Posterior cingulate gyrus (tissue), 11 donors: ENCODE results near the gene ARMC7.
A peak's percentile ranks its signal among the peaks of the same experiment; 100 is the strongest.
"Not testable (repeated sequence)": the region's sequence is repeated elsewhere in the genome, so short reads cannot be mapped to it uniquely, and the experiment has no call there.

Experiments used
- DNase-seq, 10 donors: peaks; one replicate each; pipeline versions ENCODE4 v3.0.0 to v3.0.0-alpha.2; 2020 to 2021; ENCODE audit warnings: mixed read lengths in 3 of 10
- intact Hi-C: fragments of 100-400 bp; cut with DNase I; formaldehyde crosslinking; loops from one replicate; pipeline ENCODE4 v1.15.1; 2023

Gene ARMC7

DNA sequence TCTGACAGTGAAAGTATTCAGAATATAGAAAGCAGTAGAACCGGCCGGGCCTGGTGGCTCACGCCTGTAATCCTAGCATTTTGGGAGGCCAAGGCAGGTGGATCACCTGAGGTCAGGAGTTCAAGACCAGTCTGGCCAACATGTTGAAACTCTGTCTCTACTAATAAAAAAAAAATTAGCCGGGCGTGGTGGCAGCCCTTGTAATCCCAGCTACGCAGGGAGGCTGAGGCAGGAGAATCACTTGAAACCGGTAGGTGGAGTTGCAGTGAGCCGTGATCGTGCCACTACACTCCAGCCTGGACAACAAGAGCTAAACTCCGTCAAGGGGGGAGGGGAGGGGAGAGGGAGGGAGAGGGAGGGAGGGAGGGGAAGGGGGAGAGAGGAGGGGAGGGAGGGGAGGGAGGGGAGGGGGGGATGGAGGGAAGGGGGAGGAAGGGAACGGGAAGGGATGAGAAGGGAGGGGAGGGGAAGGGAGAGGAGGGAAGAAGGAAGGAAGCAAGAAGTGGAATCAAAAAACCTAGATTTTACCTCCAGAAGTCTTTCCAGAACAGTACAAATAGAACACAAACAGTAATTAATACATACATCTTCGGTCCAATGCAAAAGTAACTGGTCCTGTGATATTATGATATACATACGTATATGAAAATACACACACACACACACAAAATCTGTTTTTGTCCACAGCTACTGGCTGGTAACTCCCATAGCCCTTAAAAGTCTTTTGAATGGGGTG is 32.6 kb downstream of the ARMC7 start:
- intact Hi-C loops, result no loop called here
- DNase-seq, result peak in 2 of 10 donors; percentile 4 to 55

DNA sequence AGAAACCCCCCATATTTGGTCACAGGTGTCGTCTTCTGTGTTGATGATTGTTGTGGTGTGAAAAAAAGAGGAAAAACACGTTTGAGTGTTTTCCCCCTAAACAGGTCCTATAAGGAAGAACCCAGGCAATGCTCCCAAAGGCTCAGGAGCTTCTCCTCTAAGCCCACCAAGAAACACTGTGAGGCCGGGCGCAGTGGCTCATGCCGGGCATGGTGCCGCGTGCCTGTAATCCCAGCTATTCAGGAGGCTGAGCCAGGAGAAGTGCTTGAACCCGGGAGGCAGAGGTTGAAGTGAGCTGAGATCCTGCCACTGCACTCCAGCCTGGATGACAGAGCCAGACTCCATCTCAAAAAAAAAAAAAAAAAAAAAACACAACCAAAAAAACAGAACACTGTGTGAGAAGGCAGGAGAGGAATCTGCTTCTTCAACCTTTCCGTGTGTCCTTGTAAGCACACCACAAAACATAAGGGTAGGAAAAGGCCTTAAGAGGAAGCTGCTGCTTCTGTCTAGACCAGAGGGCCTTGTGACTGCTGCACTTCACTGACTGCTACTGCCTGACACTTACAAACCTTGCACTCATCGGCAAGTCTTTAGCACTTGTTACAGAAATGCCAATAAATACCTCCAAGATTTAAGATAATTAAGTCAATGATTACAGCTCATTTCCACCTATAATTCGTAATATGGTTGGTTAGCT is 35.2 kb downstream of the ARMC7 start:
- intact Hi-C loops, result no loop called here
- DNase-seq, result peak in 2 of 10 donors; percentile 48 to 79

DNA sequence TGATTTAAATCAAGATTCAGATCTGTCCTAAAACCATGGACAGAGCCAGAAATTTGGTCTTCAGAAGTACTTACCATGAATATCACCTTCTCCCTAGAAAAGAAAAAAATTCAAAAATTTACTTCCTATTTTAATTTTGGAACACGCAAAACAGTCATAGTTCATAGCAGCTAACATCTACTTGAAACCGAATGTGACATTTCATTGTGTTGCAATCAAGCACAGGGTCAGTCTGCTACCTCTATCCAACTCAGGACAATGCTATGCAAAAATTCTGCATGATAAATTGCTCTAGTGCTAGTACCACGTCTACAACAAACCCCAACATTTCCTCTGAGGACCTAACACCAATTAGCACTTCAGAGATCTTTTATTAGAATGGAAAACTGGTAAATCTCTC is 36.8 kb downstream of the ARMC7 start:
- DNase-seq, result no peak
- intact Hi-C loops, result no loop called here

DNA sequence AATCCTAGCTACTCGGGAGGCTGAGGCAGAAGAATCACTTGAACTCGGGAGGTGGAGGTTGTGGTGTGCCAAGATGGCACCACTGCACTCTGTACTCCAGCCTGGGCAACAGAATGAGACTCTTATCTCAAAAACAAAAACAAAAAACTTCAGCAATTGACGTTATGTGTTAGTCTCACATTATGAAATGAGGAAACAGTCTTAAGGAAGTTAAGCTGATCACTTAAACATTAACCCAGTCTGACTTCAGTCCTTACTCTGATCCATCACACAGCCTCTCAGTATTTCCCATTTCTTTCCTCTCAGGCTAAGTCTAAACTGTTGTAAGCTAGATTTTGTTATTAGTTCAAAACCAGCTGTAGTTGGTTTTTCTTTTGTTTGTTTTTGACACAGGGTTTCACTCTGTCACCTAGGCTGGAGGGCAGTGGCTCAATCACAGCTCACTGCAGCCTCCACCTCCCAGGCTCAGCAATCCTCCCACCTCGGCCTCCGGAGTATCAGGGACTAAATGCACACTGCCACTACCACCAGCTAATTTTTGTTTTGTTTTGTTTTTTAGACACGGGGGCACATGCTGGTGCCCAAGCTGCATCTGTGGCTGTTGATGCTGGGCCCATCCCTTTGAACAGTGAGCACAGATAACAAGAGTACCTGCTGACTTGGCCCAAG is 38.2 kb downstream of the ARMC7 start:
- intact Hi-C loops, result no loop called here
- peak in 1 of 10 donors; percentile 23 for DNase-seq

DNA sequence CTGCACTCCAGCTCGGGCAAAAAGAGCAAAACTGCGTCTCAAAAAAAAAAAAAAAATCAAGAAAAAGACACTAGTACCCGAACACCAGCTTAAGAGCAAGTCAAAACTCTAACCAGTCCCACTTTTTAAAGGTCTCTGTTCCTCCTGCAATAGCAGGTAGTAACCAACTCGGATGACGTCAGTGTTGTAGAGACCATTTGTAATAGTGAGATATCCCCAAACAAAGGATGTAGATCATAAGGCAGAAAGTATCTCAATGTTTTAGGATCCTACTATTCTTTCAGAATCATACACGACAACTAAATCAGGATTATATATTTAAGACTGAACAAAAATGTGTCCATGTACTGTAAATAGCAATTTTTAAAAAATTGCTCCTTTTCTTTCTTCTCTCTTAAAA is 42.2 kb downstream of the ARMC7 start:
- DNase-seq, result no peak
- intact Hi-C loops, result no loop called here

DNA sequence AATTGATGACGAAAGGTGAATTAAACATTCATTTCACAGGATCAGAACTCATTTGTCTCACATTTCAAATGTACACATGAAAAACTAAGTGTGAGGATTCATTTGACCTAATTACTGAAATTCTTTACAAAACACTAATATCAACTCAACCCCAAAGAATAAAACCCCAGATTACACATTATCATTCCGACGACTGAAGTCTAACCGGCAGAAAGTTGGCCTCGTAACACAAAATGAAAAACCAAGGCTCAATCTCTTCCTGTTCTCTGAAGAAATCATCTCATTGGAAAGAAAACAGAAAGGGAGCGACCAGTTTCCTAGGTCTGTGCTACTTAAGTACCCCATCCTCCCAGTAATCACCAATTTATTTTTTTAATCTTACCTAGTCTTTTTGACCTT is 42.8 kb downstream of the ARMC7 start:
- no peak for DNase-seq
- intact Hi-C loops, result no loop called here

DNA sequence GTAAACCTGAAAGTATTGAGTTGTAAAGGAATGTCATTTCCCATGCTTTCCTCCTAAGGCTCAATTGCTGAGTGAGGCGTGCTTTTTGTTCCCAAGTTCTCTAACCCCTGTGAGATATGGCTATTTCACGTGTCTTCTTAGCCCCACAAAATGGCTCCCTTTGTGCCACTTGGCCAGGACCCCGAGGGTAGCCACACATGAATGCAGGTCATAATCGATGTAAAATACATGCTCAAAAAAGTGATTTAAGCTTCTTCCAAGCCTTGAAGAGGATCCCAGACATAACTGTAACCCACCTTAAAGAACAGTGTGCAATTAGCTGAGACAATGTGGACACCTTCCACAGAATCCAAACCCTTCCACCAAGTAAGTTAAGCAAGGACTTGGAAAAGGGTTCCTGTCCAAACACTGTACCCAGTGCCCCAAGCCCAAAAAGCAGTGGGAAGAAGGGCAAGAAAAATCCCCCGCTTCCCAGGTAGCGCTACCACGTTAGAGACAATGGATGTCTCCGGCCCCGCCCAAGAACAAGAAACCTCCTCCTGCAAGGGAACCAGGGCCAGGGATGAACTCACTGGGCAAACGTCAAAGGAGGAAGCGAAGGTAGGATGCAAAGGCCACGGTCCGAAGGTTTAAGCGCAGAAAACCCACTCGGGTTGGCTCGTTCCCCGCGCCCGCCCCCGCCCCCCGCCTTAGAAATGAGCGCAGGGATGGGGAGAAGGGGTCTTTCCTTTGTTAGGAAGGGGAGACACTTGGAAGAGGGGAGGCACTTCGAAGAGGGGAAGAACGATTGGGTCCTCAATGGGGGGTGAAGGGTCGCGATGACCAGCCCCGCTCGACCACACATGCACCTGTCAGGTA is 43.4 kb downstream of the ARMC7 start:
- intact Hi-C loops, result no loop called here
- peak in 1 of 10 donors; percentile 66 for DNase-seq

DNA sequence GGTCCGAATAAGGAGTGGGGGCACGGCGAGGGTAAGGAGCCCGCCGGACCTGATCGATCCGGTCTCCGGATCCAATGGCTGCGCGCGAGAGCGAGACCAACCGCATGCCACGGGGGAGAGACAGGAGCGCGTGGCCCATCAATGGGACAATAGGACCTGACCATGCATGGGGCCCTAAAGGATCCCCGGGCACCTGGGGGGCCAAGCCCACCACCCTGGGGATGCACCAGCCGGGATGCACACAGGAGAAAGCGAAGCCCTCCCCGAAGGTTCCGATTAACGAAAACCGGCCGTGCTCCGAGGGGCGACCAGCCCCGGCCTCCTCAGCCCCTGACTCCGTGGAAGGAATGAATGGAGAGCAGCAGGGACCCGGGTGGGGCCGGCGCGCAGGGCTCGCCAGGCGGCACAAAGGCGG is 44.0 kb downstream of the ARMC7 start:
- intact Hi-C loops, result no loop called here
- DNase-seq, result peak in 6 of 10 donors; percentile 17 to 84 (median 38)

DNA sequence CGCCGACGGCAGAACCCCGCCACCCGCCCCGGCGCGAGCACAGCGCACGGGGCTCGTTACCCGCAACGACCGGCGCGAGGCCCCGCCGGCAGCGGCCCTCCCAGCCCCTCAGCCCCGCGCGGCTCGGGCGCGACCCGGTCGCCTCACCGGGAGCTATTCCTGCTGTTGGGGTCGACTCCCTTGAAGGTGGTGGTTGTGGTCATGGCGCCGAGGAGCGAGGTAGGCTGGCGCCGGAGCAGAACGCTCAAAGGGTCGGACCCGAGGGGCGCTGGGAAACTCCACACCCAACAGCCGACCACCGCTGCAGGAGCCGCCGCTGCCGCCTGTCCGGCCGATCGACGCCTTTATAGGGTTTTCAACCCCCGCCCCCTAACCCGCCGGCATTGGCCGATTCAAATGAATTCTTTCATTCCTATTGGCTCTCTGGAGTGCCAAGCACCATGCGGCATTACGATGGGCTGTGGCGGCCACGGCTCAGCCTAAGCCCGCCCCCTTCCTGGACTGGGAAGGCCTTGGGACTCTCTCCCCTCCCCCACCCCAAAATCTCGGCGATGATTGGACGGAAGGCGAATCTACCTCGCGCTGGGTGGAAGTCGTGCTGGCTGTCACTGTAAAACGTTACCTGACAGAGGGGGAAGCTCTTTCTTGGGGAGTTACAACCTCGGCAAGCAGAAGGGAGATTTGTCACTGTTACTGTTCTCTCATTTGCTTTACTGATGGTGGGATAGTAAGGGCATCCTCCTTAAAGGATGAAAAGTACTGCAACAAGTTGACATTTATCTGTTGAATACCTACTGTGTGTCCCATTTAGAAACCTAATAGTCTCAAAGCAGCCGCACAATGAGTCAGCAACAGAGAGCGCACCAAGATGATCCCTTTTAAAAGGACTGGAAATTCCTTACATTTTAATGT is 44.7 kb downstream of the ARMC7 start, which contains the start of gene JPT1:
TSS of gene JPT1 (minus strand) at position 318 of the 912 bp plus-strand sequence. CDS start at position 203, 115 bp downstream.
- DNase-seq, result peak; percentile 94 to 99 (median 96)
- intact Hi-C loops, result no loop called here

DNA sequence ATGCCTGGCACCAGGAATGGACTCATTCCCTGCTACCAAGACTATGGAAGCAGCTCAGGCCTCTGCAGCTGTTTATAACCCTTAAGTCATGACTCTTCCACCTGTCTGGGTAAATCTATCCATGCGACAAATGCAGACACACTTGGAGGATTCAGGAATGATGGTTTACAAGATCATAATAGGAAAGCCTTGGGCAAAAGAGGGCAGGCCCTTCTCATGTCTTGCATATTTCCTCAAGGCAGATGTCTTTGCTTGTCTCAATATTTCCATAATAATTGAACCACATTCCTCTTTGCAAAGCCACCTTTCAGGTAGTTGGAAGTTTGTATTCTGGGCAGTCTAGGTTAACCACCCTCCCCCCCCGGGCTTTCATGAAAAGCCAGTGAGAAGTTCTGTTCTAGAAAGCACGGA is 45.4 kb downstream of the ARMC7 start:
- intact Hi-C loops, result no loop called here
- no peak for DNase-seq

DNA sequence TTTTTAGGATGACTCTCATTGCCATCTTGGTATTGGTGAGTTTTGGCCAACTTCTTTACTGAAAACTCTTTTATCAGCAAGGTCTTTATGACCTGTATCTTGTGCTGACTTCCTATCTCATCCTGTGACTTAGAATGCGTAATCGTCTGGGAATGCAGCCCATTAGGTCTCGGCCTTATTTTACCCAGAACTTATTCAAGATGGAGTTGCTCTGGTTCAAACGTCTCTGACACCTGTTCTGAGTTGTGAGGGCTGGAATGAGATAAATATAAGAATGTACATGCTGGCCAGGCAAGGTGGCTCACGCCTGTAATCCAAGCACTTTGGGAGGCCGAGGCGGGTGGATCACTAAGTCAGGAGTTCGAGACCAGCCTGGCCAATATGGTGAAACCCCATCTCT is 48.7 kb downstream of the ARMC7 start:
- DNase-seq, intact Hi-C loops: not testable (repeated sequence)

DNA sequence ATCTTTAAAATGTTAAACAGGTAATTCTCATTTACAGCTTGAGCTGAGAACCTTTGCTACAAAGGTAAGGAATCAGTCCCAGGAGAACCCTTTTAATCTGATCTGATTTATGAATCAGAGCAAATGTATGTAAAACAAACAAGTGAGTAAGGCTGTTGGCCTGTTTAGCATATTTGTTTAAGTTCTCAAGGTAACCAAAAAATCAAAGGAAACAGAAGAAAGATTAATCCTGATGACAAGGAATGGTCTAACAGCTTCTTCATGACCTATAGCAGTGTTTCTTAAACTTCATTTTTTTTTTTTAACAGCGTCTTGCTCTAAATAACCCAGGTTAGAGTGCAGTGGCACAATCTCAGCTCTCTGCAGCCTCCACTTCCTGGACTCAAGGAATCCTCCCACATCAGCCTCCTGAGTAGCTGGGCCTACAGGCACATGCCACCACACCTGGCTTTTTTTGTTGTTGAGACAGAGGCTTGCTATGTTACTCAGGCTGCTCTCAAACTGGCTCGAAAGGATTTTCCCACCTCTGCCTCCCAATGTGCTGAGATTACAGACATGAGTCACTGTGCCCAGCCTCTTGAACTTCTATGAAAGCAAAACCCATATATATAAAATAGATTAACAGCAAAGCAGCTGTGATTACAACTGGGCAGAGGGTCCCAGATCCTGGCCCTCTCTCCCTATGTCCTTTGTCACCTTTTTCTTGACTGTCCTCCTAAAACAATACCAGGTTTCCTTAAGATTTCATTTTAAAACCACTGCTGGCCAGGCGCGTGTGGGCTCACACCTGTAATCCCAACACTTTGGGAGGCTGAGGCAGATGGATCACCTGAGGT is 49.6 kb downstream of the ARMC7 start:
- peak in 1 of 10 donors; percentile 1 for DNase-seq
- intact Hi-C loops, result no loop called here

DNA sequence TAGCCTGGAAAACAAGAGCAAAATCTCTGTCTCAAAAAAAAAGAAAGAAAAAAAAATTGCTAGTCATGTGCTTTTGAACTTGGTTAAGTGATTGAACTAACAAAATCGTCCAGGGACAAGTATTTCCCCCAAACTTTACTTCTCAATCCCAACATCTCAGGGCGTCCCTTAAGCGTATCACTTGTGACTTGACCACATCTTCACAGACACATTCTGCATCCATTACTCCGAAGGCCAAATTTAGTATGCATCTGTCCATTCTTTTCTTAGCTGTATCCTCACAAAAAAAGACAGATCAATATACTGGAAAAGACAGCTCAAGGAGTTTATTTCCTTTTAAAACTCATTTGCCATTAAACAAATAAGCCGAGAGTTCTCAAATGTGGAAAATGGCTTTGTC is 50.4 kb downstream of the ARMC7 start:
- intact Hi-C loops, result no loop called here
- no peak for DNase-seq

DNA sequence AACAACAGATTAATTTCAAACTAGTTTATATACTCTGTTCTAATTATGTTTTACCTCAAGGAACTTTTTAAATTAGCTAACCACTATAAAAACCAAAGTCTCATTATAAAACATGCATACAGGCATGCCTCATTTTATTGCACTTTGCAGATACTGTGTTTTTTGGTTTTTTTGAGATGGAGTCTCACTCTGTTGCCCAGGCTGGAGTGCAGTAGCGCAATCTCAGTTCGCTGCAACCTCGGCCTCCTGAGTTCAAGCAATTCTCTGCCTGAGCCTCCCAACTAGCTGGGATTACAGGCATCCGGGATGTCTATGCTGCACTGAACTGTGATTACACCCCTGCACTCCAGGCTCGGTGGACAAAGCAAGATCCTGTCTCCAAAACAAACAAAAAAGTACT is 53.3 kb downstream of the ARMC7 start:
- intact Hi-C loops, result no loop called here
- peak in 2 of 10 donors; percentile 4 to 20 for DNase-seq

DNA sequence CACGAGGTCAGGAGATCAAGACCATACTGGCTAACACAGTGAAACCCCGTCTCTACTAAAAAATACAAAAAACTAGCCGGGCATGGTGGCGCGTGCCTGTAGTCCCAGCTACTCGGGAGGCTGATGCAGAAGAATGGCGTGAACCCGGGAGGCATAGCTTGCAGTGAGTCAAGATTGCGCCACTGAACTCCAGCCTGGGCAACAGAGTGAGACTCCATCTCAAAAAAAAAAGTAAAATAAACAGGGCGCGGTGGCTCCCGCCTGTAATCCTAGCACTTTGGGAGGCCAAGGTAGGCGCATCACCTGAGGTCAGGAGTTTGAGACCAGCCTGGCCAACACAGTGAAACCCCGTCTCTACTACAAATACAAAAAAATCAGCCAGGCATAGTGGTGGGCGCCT is 54.8 kb downstream of the ARMC7 start:
- DNase-seq, result peak in 1 of 10 donors; percentile 14
- intact Hi-C loops, result not testable (repeated sequence)

DNA sequence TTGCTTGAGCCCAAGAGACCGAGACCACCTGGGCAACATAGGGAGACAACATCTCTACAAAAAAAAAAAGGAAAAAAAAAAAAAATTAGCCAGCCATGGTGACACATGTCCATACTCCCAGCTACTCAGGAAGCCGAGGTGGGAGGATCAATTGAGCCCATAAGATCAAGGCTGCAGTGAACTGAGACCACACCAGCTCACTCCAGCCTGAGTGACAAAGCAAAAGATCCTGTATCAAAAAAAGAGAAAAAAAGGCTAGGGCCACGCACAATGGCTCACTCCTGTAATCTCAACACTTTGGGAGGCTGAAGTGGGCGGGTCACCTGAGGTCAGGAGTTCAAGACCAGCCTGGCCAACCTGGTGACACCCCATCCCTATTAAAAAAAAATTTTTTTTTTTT is 59.2 kb downstream of the ARMC7 start:
- intact Hi-C loops, result no loop called here
- peak in 2 of 10 donors; percentile 4 to 32 for DNase-seq

DNA sequence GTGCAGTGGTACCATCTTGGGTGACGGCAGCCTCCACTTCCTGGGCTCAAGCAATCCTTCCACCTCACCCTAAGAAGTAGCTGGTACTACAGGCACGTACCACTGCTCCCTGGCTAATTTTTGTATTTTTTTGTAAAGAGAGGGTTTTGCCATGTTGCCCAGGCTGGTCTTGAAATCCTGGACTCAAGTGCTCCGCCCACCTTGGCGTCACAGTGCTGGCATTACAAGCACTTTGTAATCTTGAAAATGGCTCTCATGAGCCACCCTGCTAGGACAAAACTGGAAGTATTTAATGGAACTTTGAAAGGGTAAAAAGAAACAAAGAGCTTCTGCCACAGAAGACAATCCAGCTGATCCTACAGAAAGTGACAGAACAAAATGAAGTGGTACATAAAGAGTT is 63.8 kb downstream of the ARMC7 start:
- intact Hi-C loops, result loop anchor here (5.0 kb wide), 1 partner anchor 61 kb away; no protein-coding TSS in a partner anchor
- DNase-seq, result peak in 2 of 10 donors; percentile 5 to 12

DNA sequence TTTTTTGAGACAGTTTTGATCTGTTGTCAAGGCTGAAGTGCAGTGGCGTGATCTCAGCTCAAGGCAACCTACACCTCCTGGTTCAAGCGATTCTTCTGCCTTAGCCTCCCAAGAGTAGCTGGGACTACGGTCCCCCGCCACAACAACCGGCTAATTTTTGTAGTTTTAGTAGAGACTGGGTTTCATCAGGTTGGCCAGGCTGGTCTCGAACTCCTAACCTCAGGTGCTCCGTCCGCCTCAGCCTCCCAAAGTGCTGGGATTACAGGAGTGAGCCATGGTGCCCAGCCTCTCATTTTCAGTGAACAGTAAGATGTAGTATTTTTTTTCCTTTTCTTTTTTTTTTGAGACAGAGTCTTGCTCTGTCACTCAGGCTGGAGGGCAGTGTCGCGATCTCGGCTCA is 65.2 kb downstream of the ARMC7 start:
- peak in 2 of 10 donors; percentile 22 to 49 for DNase-seq
- intact Hi-C loops, result loop anchor here (5.0 kb wide), 1 partner anchor 63 kb away; no protein-coding TSS in a partner anchor
